AG04449 (cell line): ENCODE data around the gene EPSTI1.

ENCODE experiments used
- CTCF ChIA-PET: fragments of 350-600 bp; formaldehyde crosslinking; extraction: SDS; loops from one replicate; lab custom pipeline; 2021; ENCODE audit warnings: antibody characterized with exemption; lab: Yijun Ruan, JAX
- POLR2A ChIA-PET: fragments of 400-600, 350-600 bp; formaldehyde crosslinking; extraction: SDS; loops from one replicate; lab custom pipeline; 2020; ENCODE audit warnings: antibody characterized with exemption, inconsistent platforms; lab: Yijun Ruan, JAX
- DNase-seq: peaks from one replicate; pipeline ENCODE4 v3.0.0-alpha.2; 2010; ENCODE audit warnings: low read depth, low spot score
- H3K4me3 ChIP-seq: 2 replicates; pipeline ENCODE4 v1.5.1; 2011; ENCODE audit warnings: low read depth, mild to moderate bottlenecking, control low read depth, low read length
- CTCF ChIP-seq: IDR thresholded peaks from one replicate; pipeline ENCODE4 v1.5.1; 2011; ENCODE audit warnings: mild to moderate bottlenecking, moderate library complexity, low read length, control low read depth, inconsistent platforms; ENCODE audit not compliant: insufficient read depth; ENCODE audit errors: missing control alignments

Gene EPSTI1

GRCh38 chr13:43008596-43008995 is 16.6 kb upstream of the EPSTI1 start:
- no peak for DNase-seq
- H3K4me3 ChIP-seq, result no peak overlapping the region
- ChIA-PET CTCF (interaction anchor here (1.1 kb wide), 1 partner anchor 39 kb away, joined by 4 read pairs; no protein-coding TSS in a partner anchor), POLR2A (no interaction called here)
- no peak for TF ChIP-seq CTCF

- no peak overlapping the region for H3K4me3 ChIP-seq
- no peak for DNase-seq
- ChIA-PET POLR2A (interaction anchor here (0.6 kb wide), 1 partner anchor 10 kb away, joined by 3 read pairs; no protein-coding TSS in a partner anchor), CTCF (interaction anchor here (1.0 to 1.9 kb wide), 2 partner anchors 9 to 38 kb away, joined by 3 to 6 read pairs; no protein-coding TSS in a partner anchor)
- TF ChIP-seq CTCF, result no peak
Observed at GRCh38 chr13:43006893-43007631, 15.0 kb upstream of the EPSTI1 start.

- H3K4me3 ChIP-seq, result no peak overlapping the region
- no peak for DNase-seq
- ChIA-PET CTCF (interaction anchor here (0.8 to 1.9 kb wide), 3 partner anchors 8 to 799 kb away, joined by 3 to 6 read pairs (median 3); no protein-coding TSS in a partner anchor), POLR2A (no interaction called here)
- no peak for TF ChIP-seq CTCF
Observed at GRCh38 chr13:43005460-43006236, 13.6 kb upstream of the EPSTI1 start.

GRCh38 chr13:43003729-43004128 is 11.7 kb upstream of the EPSTI1 start:
- CTCF ChIA-PET, result interaction anchor here (0.9 to 1.5 kb wide), 3 partner anchors 32 to 408 kb away, joined by 3 to 6 read pairs (median 4); no protein-coding TSS in a partner anchor

GRCh38 chr13:43003010-43003409 is 11.0 kb upstream of the EPSTI1 start:
- DNase-seq, result no peak
- ChIA-PET CTCF (interaction anchor here (0.9 to 1.5 kb wide), 3 partner anchors 31 to 408 kb away, joined by 3 to 6 read pairs (median 4); no protein-coding TSS in a partner anchor), POLR2A (no interaction called here)
- no peak for TF ChIP-seq CTCF
- no peak overlapping the region for H3K4me3 ChIP-seq

More at GRCh38 chr13:43003729-43004128, 11.7 kb upstream of the EPSTI1 start:
- H3K4me3 ChIP-seq, result no peak overlapping the region
- POLR2A ChIA-PET, result no interaction called here
- TF ChIP-seq CTCF, result no peak
- no peak for DNase-seq

GRCh38 chr13:43002021-43002420 is 10.0 kb upstream of the EPSTI1 start:
- no peak for TF ChIP-seq CTCF
- no peak overlapping the region for H3K4me3 ChIP-seq
- DNase-seq, result no peak
- ChIA-PET CTCF (no interaction called here), POLR2A (no interaction called here)
